HTERT RPE-1 (cell line): ENCODE data around the gene CNPY4.

Experiments used
- in situ Hi-C: fragments of 300-500 bp; cut with MboI; formaldehyde crosslinking; loops from 4 replicates; pipeline ENCODE4 v1.14.3; 2020; ENCODE audit warnings: low sequenced_read_pairs

The CNPY4 gene

DNA sequence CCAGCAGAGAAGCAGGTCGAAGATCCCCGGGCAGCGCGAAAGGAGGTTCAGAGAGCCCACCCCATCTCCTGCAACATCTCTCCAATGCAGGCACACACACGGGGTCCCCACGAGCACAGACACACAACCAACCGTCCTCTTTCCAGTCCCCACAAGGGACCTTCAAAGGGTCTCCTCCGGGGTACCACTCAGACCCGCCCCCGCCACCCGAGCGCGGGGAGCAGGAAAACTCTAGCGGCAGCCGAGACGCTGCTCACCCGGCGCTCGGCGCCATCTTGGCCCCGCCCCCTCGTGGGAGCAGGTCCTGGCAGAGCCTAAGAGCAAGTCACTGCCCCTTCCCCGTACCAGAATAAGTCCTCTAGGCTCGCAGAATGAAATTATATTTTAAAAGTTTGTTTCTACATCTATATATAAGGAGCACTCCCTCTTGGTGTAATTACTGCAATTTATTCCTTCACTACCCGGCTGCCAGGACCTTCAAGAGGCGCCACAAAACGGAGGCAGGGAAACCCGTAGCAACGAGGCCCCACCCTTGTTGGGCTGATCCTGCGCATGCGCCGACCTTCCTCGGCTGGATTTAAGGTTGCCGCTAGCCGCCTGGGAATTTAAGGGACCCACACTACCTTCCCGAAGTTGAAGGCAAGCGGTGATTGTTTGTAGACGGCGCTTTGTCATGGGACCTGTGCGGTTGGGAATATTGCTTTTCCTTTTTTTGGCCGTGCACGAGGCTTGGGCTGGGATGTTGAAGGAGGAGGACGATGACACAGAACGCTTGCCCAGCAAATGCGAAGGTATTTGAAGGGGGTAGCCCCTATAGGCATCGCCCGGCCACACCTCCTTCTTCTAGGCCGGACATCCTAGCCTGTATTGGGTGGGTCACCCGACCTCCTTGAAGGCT is at the start of gene CNPY4, which contains the start of gene TAF6:
TSS of gene CNPY4 (plus strand) at position 563 of the 898 bp plus-strand sequence. CDS start at position 674, 111 bp downstream.
TSS of gene TAF6 (minus strand) at position 287 of the 898 bp plus-strand sequence. CDS start 5,149 bp downstream, outside the sequence.
- in situ Hi-C loops, result no loop called here

- in situ Hi-C loops, result no loop called here
Observed at GRCh38 chr7:100069991-100070390, 49.4 kb upstream of the CNPY4 start.

DNA sequence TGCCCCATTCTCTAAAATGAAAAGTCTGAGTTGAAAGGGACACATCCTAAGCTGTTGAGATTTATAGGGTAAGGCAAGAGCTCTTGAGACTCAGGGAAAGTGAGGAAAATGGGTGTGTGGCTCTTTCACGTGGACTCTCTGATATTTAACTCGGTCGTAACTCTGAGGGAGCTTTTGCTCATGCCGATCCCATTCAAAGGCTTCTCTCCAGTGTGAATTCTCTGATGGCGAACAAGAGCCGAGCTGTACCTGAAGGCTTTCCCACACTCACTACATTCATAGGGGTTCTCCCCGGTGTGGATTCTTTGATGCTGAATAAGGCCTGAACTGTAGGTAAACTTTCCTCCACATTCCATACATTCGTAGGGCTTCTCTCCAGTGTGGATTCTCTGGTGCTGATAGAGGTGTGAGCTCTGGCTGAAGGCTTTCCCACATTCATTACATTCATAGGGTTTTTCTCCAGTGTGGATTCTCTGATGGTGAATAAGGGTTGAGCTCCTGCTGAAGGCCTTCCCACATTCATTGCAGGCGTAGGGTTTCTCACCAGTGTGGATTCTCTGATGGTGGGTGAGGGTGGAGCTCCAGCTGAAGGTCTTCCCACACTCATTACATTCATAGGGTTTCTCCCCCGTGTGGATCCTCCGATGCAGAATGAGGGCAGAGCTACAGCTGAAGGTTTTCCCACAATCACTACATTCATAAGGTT is 48.3 kb upstream of the CNPY4 start:
- in situ Hi-C loops, result no loop called here

DNA sequence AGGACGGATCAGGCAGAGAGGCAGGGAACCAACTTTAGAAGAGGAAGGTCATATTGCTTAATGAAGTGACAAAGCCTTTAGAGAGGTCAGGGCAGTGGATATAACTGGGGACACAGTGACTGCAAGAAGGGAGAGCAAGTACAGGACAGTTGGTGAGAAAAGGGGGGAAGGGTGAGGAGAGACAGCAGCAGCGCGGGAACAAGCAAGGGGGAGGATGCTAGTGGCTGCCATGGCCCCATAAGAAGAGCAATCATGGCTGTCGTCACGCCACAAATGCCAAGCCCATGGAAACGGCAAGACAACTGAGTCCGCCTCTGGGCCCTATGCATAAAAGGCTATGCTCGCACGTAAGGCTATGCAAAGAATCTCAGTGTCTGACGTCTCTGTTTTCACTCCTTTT is 47.0 kb upstream of the CNPY4 start:
- in situ Hi-C loops, result no loop called here

DNA sequence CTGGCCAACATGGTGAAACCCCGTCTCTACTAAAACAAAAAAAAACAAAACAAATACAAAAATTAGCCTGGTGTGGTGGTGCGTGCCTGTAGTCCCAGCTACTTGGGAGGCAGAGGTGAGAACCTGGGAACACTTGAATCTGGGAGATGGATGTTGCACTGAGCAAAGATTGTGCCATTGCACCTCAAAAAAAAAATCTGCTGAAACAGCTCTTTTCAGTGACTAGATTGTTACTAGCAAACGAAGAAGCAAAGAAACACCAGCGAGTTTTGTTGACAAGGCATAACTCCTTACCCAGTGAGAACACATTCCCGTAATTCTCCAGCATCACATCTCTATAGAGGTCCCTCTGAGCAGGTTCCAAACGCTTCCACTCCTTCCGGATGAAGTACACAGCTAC is 44.6 kb upstream of the CNPY4 start:
- in situ Hi-C loops, result no loop called here

DNA sequence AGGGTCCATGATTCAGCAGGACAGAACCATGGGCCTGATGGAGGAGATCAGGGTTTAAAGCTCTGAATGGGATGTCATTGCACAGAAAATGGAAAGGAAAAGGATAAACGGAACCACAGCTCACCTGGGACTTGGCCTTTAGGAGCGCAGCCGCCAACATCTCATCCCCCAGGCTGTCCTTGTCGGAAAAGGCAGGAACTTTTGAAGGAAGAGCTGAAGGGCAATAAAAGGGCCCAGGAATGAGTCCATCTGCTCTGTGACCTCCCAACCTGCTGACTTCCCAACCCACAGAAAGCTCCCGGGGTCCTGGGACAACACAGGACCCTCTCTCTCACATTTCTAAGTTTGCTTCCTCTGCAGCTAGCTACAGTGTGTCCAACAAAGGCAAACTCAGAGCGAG is 44.0 kb upstream of the CNPY4 start:
- in situ Hi-C loops, result no loop called here

DNA sequence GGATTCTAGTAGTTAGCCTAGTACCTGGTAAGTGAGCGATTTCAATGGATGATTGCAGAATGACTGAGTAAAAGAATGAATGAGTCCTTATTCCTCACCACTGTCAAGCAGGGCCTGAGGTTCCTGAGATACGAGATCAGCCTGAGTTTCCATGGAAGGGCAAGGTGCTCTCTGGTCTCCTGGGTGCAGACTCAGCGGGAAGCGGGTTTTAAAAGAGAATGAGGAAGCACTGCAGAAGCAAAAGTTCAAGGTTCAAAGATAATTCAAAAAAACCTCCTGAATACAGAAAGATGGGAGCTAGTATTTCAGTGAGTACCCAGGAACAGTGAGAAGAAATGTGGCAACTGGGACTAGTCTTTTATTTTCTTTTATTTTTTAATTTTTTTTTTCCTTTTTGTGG is 42.2 kb upstream of the CNPY4 start:
- in situ Hi-C loops, result no loop called here

DNA sequence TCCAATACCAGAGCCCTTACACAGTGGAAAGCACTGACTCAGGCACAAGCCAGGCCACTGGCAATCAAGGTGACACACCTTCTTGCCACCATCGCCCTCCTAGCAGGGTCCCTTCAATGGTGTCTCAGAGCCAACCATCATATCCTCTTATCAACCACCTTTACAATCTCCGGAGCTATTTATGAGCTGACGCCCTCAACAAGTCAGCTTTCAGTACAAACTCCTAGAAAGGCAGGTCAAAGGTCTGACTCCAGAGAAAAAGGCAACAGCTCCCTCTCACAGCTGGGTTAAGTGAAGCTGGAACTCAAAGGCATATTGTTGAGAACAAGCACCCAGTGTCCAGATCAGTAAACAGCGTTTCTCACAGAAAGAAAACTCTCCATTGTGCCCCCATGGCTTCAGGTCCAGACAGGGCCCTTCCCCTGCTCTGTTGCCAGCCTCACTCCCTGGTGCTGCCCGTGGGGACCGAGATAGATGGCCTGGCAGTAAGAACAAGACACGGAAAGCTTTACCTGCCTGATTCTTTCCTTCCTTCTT is 40.3 kb upstream of the CNPY4 start:
- in situ Hi-C loops, result no loop called here

- in situ Hi-C loops, result no loop called here
Observed at GRCh38 chr7:100080907-100081534, 38.4 kb upstream of the CNPY4 start.

DNA sequence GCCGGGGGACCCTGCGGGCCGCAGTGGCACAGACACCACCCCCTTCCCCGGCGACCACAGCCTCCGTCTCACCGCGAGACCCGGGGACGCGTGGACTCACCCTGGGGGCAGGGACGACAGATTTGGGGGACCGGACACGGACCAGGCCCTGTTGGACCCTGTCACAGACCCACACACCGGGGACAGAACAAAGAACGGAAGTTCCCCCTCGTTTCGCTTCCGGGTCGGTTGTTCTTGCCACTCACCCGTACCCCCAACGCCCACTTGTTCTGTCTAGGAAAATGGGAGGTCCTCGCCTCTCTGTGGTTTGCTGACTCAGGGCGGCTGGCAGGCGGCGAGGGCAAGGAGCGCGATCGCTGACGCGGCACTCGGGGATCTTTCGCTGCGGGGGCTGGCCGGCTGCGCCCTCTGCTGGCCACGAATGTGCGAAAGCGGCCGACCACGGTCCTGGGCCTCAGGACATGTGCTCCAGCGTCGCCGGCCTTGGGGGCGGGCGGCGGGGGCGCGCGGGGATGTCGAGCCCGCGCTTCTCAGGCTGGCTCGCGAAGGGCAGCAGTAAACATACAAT is 37.8 kb upstream of the CNPY4 start, which contains the start of gene ZNF3:
TSS of gene ZNF3 (minus strand) at position 189 of the 568 bp plus-strand sequence. CDS start 4,366 bp downstream, outside the sequence.
- in situ Hi-C loops, result no loop called here

DNA sequence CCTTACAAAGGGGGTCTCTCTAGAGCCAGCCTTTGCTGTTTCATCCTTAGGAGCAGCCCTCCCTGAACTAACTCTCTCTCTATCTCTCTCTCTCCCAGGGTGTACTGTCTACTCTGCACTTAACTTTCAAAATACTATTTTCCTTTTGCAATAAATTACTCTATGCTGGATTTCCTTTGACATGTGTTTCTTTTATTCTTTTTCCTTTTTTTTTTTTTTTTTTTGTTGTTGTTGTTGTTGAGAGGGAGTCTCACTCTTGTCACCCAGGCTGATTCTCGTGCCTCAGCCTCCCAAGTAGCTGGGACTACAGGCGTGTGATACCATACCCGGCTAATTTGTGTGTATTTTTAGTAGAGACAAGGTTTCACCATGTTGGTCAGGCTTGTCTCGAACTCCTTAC is 36.5 kb upstream of the CNPY4 start:
- in situ Hi-C loops, result no loop called here

- in situ Hi-C loops, result no loop called here
Observed at GRCh38 chr7:100085515-100085914, 33.9 kb upstream of the CNPY4 start.

- in situ Hi-C loops, result no loop called here
Observed at GRCh38 chr7:100087055-100087750, 32.2 kb upstream of the CNPY4 start.

- in situ Hi-C loops, result no loop called here
Observed at GRCh38 chr7:100088095-100088620, 31.3 kb upstream of the CNPY4 start.

- in situ Hi-C loops, result no loop called here
Observed at GRCh38 chr7:100088621-100089457, 30.6 kb upstream of the CNPY4 start, which contains the start of gene COPS6. COPS6 (plus strand) TSS chr7:100088969; CDS start chr7:100088991, 22 bp downstream.

DNA sequence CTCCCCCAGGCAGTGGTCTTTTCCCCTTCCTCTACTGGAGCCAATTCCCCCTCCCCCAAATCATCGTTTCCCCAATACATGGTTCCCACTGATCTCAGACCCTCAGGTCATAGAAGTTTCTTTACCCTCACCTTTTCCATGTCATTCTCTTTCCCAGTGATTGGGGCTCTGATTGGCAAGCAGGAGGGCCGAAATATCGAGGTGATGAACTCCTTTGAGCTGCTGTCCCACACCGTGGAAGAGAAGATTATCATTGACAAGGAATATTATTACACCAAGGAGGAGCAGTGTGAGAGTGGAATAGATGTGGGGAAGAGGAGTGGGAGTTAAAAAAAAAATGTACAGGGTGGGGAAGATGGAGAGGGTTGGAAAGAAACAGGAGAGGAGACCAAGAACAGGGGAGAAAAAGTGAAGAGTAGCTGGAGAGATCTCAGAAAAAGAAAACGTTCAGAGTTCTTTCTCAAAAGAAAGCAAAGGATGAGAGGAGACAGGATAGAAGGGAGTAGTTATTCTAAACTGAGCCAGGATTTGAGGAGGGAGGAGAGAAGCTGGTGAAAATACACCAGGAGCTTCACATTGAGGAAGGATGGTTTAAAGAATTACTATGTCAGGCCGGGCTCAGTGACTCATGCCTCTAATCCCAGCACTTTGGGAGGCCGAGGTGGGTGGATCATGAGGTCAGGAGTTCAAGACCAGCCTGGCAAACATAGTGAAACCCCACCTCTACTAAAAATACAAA is 29.8 kb upstream of the CNPY4 start:
- in situ Hi-C loops, result no loop called here

DNA sequence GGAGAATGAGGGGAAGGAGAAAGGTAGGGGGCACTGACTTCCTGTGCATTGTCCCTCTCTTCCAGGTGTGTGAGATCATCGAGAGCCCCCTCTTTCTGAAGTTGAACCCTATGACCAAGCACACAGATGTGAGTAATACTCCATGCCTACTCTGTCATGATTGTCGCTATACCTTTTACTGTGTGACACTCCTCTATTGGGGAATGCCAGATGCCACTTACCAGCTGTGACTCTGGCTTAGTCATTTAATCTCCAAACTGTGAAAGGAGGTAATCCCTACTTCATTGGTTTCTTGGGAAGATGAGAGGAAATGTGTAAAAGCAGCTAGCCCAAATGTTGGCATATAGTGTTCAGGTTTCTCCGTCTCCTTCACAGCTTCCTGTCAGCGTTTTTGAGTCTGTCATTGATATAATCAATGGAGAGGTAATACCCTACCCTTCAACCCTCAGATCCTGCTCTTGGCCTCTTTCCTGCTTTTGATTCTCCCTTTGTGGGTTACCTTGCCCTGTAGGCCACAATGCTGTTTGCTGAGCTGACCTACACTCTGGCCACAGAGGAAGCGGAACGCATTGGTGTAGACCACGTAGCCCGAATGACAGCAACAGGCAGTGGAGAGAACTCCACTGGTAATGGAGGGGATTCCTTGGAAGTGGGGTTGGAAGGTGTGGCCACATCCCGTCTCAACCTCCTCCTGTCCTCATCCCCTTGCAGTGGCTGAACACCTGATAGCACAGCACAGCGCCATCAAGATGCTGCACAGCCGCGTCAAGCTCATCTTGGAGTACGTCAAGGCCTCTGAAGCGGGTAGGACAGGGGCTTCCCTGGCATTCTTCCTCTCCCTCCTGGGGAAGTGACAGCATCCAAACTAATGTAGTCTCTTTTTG is 28.7 kb upstream of the CNPY4 start:
- in situ Hi-C loops, result no loop called here
